HG02678 (cell line): ENCODE data around the gene TWIST1.

ENCODE experiments used
- ATAC-seq: cut with Tn5 transposase; IDR thresholded peaks from one replicate; pipeline ENCODE4 v1.9.1; 2021; ENCODE audit warnings: mild to moderate bottlenecking, moderate library complexity; ENCODE audit not compliant: unreplicated experiment

Gene TWIST1

GRCh38 chr7:19117091-19117869, at the start of gene TWIST1:
TSS of gene TWIST1 (minus strand) at chr7:19117636. CDS start at chr7:19117321, 315 bp downstream.
- ATAC-seq, result peak; percentile 47

GRCh38 chr7:19161671-19162070, 44.2 kb upstream of the TWIST1 start:
- ATAC-seq, result no peak

GRCh38 chr7:19146699-19147098, 29.3 kb upstream of the TWIST1 start:
- ATAC-seq, result no peak

GRCh38 chr7:19145434-19146115, 28.1 kb upstream of the TWIST1 start:
- no peak for ATAC-seq

- no peak for ATAC-seq
Measured at GRCh38 chr7:19144661-19145433, 27.4 kb upstream of the TWIST1 start, which contains the start of gene FERD3L. TSS of gene FERD3L (minus strand) at chr7:19145421. CDS start at chr7:19145362, 59 bp downstream.

- ATAC-seq, result no peak
Measured at GRCh38 chr7:19143881-19144574, 26.6 kb upstream of the TWIST1 start.

GRCh38 chr7:19139706-19140327, 22.4 kb upstream of the TWIST1 start:
- ATAC-seq, result no peak

GRCh38 chr7:19133886-19134285, 16.4 kb upstream of the TWIST1 start:
- ATAC-seq, result no peak

GRCh38 chr7:19133390-19133789, 16.0 kb upstream of the TWIST1 start:
- ATAC-seq, result no peak

GRCh38 chr7:19128856-19129255, 11.4 kb upstream of the TWIST1 start:
- no peak for ATAC-seq

GRCh38 chr7:19121977-19122588, 4.6 kb upstream of the TWIST1 start:
- no peak for ATAC-seq

GRCh38 chr7:19119870-19120486, 2.5 kb upstream of the TWIST1 start:
- ATAC-seq, result no peak

GRCh38 chr7:19119372-19119771, 1.9 kb upstream of the TWIST1 start:
- no peak for ATAC-seq

GRCh38 chr7:19118636-19119371, 1.4 kb upstream of the TWIST1 start:
- ATAC-seq, result no peak

- no peak for ATAC-seq
Measured at GRCh38 chr7:19117870-19118608, 603 bp upstream of the TWIST1 start.

- ATAC-seq, result peak; percentile 39
Measured at GRCh38 chr7:19116121-19117090, 1.0 kb downstream of the TWIST1 start.

- no peak for ATAC-seq
Measured at GRCh38 chr7:19114551-19114855, 2.9 kb downstream of the TWIST1 start.
